ENCODE results near the gene RBKS. TPM values are rescaled to one million over a fixed set of nuclear protein-coding genes. Genes with fewer than 3 reads are reported as not detected.

The RBKS gene
- total RNA-seq, 3 donors from 2014 or later: 1.1 to 5.1 (median 2.9) TPM

- no peaks in the 10 kb centered on the region for H3K9me3 ChIP-seq
- no peak overlapping the region for H3K27ac ChIP-seq
- no peaks in the 10 kb centered on the region for H3K36me3 ChIP-seq
- no peaks in the 10 kb centered on the region for H3K27me3 ChIP-seq
- intact Hi-C loops (cut with DNase I; ENCODE audit: low total_unique reads): no loop called here
- peaks cover 3 to 5% of the 10 kb centered on the region in 2 donors for H3K4me1 ChIP-seq
- TF ChIP-seq POLR2A (IDR thresholded peaks at IDR 0.05) (no peak), CTCF (IDR thresholded peaks at IDR 0.05) (no peak), POLR2AphosphoS5 (IDR thresholded peaks at IDR 0.05) (no peak)
- no peak for DNase-seq (ENCODE audit: low spot score in 2 of 2)
- H3K4me3 ChIP-seq: no peak overlapping the region
Measured at GRCh38 chr2:27912512-27912911, 22.3 kb upstream of the RBKS start.

GRCh38 chr2:27911458-27912210 lies 21.4 kb upstream of the RBKS start:
- no peak overlapping the region for H3K27ac ChIP-seq
- TF ChIP-seq CTCF (IDR thresholded peaks at IDR 0.05) (no peak), POLR2AphosphoS5 (IDR thresholded peaks at IDR 0.05) (no peak), POLR2A (IDR thresholded peaks at IDR 0.05) (no peak)
- H3K27me3 ChIP-seq: no peaks in the 10 kb centered on the region
- intact Hi-C loops (cut with DNase I; ENCODE audit: low total_unique reads): no loop called here
- no peaks in the 10 kb centered on the region for H3K9me3 ChIP-seq
- no peak overlapping the region for H3K4me3 ChIP-seq
- H3K4me1 ChIP-seq: peaks cover 3 to 5% of the 10 kb centered on the region in 2 donors
- H3K36me3 ChIP-seq: no peaks in the 10 kb centered on the region
- no peak for DNase-seq (ENCODE audit: low spot score in 2 of 2)

GRCh38 chr2:27909901-27910300 lies 19.7 kb upstream of the RBKS start:
- no peaks in the 10 kb centered on the region for H3K27me3 ChIP-seq
- no peak for TF ChIP-seq POLR2A (IDR thresholded peaks at IDR 0.05)
- TF ChIP-seq CTCF (IDR thresholded peaks at IDR 0.05): no peak
- no peak for TF ChIP-seq POLR2AphosphoS5 (IDR thresholded peaks at IDR 0.05)
- no peak for DNase-seq (ENCODE audit: low spot score in 2 of 2)
- H3K9me3 ChIP-seq: no peaks in the 10 kb centered on the region
- no peaks in the 10 kb centered on the region for H3K36me3 ChIP-seq
- H3K4me3 ChIP-seq: no peak overlapping the region
- peaks cover 0 to 3% of the 10 kb centered on the region in 2 donors for H3K4me1 ChIP-seq
- no peak overlapping the region for H3K27ac ChIP-seq
- intact Hi-C loops (cut with DNase I; ENCODE audit: low total_unique reads): no loop called here

GRCh38 chr2:27907547-27907946 lies 17.4 kb upstream of the RBKS start:
- Histone ChIP-seq H3K4me3 (no peak overlapping the region), H3K27me3 (no peaks in the 10 kb centered on the region), H3K9me3 (no peaks in the 10 kb centered on the region), H3K36me3 (no peaks in the 10 kb centered on the region), H3K27ac (no peak overlapping the region), H3K4me1 (no peaks in the 10 kb centered on the region)
- DNase-seq (ENCODE audit: low spot score in 2 of 2): no peak
- intact Hi-C loops (cut with DNase I; ENCODE audit: low total_unique reads): no loop called here
- TF ChIP-seq CTCF (IDR thresholded peaks at IDR 0.05) (no peak), POLR2AphosphoS5 (IDR thresholded peaks at IDR 0.05) (no peak), POLR2A (IDR thresholded peaks at IDR 0.05) (no peak)

- Histone ChIP-seq H3K27me3 (no peaks in the 10 kb centered on the region), H3K36me3 (no peaks in the 10 kb centered on the region), H3K4me1 (no peaks in the 10 kb centered on the region), H3K27ac (no peak overlapping the region), H3K4me3 (no peak overlapping the region), H3K9me3 (no peaks in the 10 kb centered on the region)
- TF ChIP-seq POLR2A (IDR thresholded peaks at IDR 0.05) (no peak), POLR2AphosphoS5 (IDR thresholded peaks at IDR 0.05) (no peak), CTCF (IDR thresholded peaks at IDR 0.05) (no peak)
- no peak for DNase-seq (ENCODE audit: low spot score in 2 of 2)
- intact Hi-C loops (cut with DNase I; ENCODE audit: low total_unique reads): no loop called here
Measured at GRCh38 chr2:27906074-27906473, 15.9 kb upstream of the RBKS start.

All from breast epithelium (tissue), 4 donors.